ENCODE measurements around the gene RNF111. TPM values are rescaled to one million over a fixed set of nuclear protein-coding genes. Genes with fewer than 3 reads are reported as not detected.

RNF111 gene
- total RNA-seq, 1 donor from 2014 or later = 40.1 TPM

DNA sequence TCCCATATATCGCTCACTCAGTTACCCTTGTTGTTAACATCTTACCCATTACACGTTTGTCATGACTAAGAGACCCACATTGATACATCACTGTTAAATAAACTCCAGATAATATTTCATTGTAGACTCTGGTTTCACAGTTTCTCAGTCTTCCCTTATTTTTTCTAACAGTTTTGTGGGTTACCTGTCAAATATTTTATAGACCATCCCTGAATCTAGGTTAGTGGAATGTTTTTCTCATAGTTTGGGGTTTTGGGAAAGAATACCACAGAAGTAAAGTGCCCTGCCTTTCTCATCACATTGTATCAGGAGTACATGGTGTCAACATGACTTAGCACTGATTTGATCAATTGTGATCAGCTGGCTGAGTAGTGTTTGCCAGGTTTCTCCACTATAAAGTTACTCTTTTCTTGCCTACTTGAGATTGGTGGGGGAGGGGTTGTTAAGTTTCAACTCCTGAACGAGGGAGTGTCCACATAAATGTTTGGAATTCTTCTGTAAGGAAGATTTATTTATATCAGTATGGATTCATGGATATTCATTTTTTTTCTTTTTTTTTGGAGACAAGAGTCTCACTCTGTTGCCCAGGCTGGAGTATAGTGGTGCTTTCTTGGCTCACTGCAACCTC lies 25.9 kb downstream of the RNF111 start:
- Mint-ChIP-seq H3K4me1 (ENCODE audit: low read depth) (peaks cover 11% of the 10 kb centered on the region), H3K27me3 (no peaks in the 10 kb centered on the region), H3K36me3 (ENCODE audit: insufficient read depth) (peaks cover 15% of the 10 kb centered on the region), H3K4me3 (ENCODE audit: low read depth) (no peak overlapping the region), H3K27ac (peak overlapping the region; percentile 9), H3K9me3 (ENCODE audit: low read depth) (peaks cover 6% of the 10 kb centered on the region)
- DNase-seq (ENCODE audit: low spot score, unreplicated experiment) = no peak
- no peak for TF ChIP-seq CTCF (IDR thresholded peaks at IDR 0.05; ENCODE audit: unreplicated experiment)

DNA sequence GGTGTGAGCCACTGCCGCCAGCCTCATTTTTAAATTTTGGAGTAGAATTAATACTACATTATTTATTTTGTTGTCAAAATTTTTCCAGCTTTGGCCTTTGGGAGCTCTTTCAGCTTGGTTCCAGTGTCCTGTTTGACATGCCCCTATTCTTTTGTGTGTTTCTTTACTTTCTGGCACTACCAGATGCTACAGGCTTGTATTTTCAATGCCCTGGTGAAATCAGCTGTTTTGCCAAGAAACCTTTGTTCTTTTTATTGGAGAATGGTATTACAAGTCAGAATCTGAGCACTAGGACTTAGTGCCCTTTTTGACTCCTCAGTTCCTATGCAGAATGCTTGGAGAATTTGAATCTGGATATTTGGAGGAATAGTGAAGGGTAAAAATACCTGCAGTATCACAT lies 26.6 kb downstream of the RNF111 start:
- H3K27me3 Mint-ChIP-seq = no peaks in the 10 kb centered on the region
- no peak for TF ChIP-seq CTCF (IDR thresholded peaks at IDR 0.05; ENCODE audit: unreplicated experiment)
- peaks cover 11% of the 10 kb centered on the region for H3K4me1 Mint-ChIP-seq (ENCODE audit: low read depth)
- DNase-seq (ENCODE audit: low spot score, unreplicated experiment) = no peak
- H3K36me3 Mint-ChIP-seq (ENCODE audit: insufficient read depth) = peaks cover 14% of the 10 kb centered on the region
- H3K4me3 Mint-ChIP-seq (ENCODE audit: low read depth) = no peak overlapping the region
- peak overlapping the region; percentile 55 for H3K27ac Mint-ChIP-seq
- peaks cover 6% of the 10 kb centered on the region for H3K9me3 Mint-ChIP-seq (ENCODE audit: low read depth)

DNA sequence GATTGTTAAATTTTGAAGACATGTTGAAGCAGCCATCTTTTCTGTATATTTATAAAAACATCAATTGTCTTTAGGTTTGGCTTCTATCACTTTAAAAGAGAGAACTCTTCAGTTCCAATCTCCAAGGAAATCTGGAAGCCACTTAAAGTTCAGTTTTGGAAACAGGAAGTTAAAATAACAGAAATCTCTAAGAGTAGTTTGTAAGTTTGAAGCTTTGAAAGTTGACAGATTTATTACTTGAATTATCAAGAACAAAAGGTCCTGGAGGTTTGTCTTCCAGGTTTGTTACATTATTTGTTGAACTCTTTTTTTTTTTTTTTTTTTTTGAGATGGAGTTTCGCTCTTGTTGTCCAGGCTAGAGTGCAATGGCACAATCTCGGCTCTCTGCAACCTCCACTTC lies 30.0 kb downstream of the RNF111 start:
- peaks cover 10% of the 10 kb centered on the region for H3K4me1 Mint-ChIP-seq (ENCODE audit: low read depth)
- H3K9me3 Mint-ChIP-seq (ENCODE audit: low read depth) = peaks cover 6% of the 10 kb centered on the region
- peaks cover 14% of the 10 kb centered on the region for H3K36me3 Mint-ChIP-seq (ENCODE audit: insufficient read depth)
- no peaks in the 10 kb centered on the region for H3K27me3 Mint-ChIP-seq
- no peak for DNase-seq (ENCODE audit: low spot score, unreplicated experiment)
- no peak overlapping the region for H3K27ac Mint-ChIP-seq
- no peak overlapping the region for H3K4me3 Mint-ChIP-seq (ENCODE audit: low read depth)
- no peak for TF ChIP-seq CTCF (IDR thresholded peaks at IDR 0.05; ENCODE audit: unreplicated experiment)

- peaks cover 5% of the 10 kb centered on the region for H3K4me1 Mint-ChIP-seq (ENCODE audit: low read depth)
- DNase-seq (ENCODE audit: low spot score, unreplicated experiment) = no peak
- H3K27me3 Mint-ChIP-seq = no peaks in the 10 kb centered on the region
- H3K9me3 Mint-ChIP-seq (ENCODE audit: low read depth) = peaks cover 6% of the 10 kb centered on the region
- H3K27ac Mint-ChIP-seq = no peak overlapping the region
- TF ChIP-seq CTCF (IDR thresholded peaks at IDR 0.05; ENCODE audit: unreplicated experiment) = no peak
- no peak overlapping the region for H3K4me3 Mint-ChIP-seq (ENCODE audit: low read depth)
- peaks cover 14% of the 10 kb centered on the region for H3K36me3 Mint-ChIP-seq (ENCODE audit: insufficient read depth)
These were observed 31.4 kb downstream of the RNF111 start for GRCh38 chr15:59018833-59019232.

DNA sequence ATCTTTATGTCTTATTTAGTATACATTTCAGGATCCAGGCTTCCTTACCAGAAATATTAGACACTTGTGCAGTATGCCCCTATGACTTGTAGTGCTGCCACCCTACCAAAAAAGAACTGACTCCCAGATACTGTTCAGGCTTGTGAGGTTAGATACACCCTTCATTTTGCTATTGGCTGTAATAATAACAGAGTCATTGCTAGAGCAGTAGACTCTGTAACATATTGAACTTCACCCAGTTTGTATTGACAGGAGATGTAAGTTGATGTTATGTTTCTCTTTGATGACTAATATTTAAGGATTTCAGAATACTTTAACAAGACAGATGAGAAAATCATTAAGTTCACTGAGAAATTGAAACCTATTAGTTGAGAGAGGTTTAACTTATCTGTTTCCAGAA lies 32.9 kb downstream of the RNF111 start:
- TF ChIP-seq CTCF (IDR thresholded peaks at IDR 0.05; ENCODE audit: unreplicated experiment) = no peak
- Mint-ChIP-seq H3K27ac (no peak overlapping the region), H3K4me1 (ENCODE audit: low read depth) (peaks cover 1% of the 10 kb centered on the region), H3K9me3 (ENCODE audit: low read depth) (peaks cover 6% of the 10 kb centered on the region), H3K4me3 (ENCODE audit: low read depth) (no peak overlapping the region), H3K27me3 (no peaks in the 10 kb centered on the region), H3K36me3 (ENCODE audit: insufficient read depth) (peaks cover 20% of the 10 kb centered on the region)
- no peak for DNase-seq (ENCODE audit: low spot score, unreplicated experiment)

Measured in progenitor cell of endocrine pancreas (in vitro differentiated cells).